Trophoblast cell (in vitro differentiated cells and primary cell): ENCODE results near the gene TEX35.

ENCODE experiments used
- DNase-seq, 2 donors: peaks; one replicate each; pipeline ENCODE4 v3.0.0-alpha.2; 2016
- H2AFZ ChIP-seq: 2 replicates; pipeline ENCODE4 v1.6.1; 2013; ENCODE audit warnings: low read length, moderate library complexity, mild to moderate bottlenecking; ENCODE audit not compliant: insufficient read depth, poor library complexity
- H2AK5ac ChIP-seq: 2 replicates; pipeline ENCODE4 v1.6.1; 2013; ENCODE audit warnings: mild to moderate bottlenecking, low read length
- H2BK120ac ChIP-seq: 2 replicates; pipeline ENCODE4 v1.6.1; 2013; ENCODE audit warnings: low read length, mild to moderate bottlenecking, moderate library complexity; ENCODE audit not compliant: insufficient read depth, poor library complexity
- H2BK12ac ChIP-seq: 2 replicates; pipeline ENCODE4 v1.6.1; 2013; ENCODE audit warnings: mild to moderate bottlenecking, low read length, moderate library complexity
- H2BK5ac ChIP-seq: 2 replicates; pipeline ENCODE4 v1.6.1; 2013; ENCODE audit warnings: low read length, low read depth, moderate library complexity, mild to moderate bottlenecking; ENCODE audit not compliant: poor library complexity
- H3K14ac ChIP-seq: 2 replicates; pipeline ENCODE4 v1.6.1; 2013; ENCODE audit warnings: mild to moderate bottlenecking, low read length
- H3K18ac ChIP-seq: 2 replicates; pipeline ENCODE4 v1.6.1; 2013; ENCODE audit warnings: mild to moderate bottlenecking, low read length
- H3K23ac ChIP-seq: 2 replicates; pipeline ENCODE4 v1.6.1; 2013; ENCODE audit warnings: low read length
- H3K27ac ChIP-seq: 2 replicates; pipeline ENCODE4 v1.5.1; 2013; ENCODE audit warnings: low read depth, mild to moderate bottlenecking, inconsistent platforms, low read length, moderate library complexity
- H3K27me3 ChIP-seq: 2 replicates; pipeline ENCODE4 v1.6.1; 2013; ENCODE audit warnings: inconsistent platforms, mild to moderate bottlenecking, low read length, moderate library complexity; ENCODE audit not compliant: insufficient read depth
- H3K36me3 ChIP-seq, 2 experiments: 1 replicate in 1 of 2; 2 replicates in 1 of 2; pipeline ENCODE4 v1.6.1; 2013; ENCODE audit warnings: low read length in 2 of 2, mild to moderate bottlenecking in 2 of 2, moderate library complexity in 1 of 2; ENCODE audit not compliant: insufficient read depth in 2 of 2, control insufficient read depth in 1 of 2
- H3K4ac ChIP-seq: 2 replicates; pipeline ENCODE4 v1.6.1; 2013; ENCODE audit warnings: low read depth, mild to moderate bottlenecking, low read length, moderate library complexity
- H3K4me1 ChIP-seq, 2 experiments: 1 replicate in 1 of 2; 2 replicates in 1 of 2; pipeline ENCODE4 v1.6.1; 2013; ENCODE audit warnings: low read length in 2 of 2, mild to moderate bottlenecking in 2 of 2, moderate library complexity in 1 of 2; ENCODE audit not compliant: insufficient read depth in 2 of 2, control insufficient read depth in 1 of 2
- H3K4me2 ChIP-seq: 2 replicates; pipeline ENCODE4 v1.6.1; 2013; ENCODE audit warnings: inconsistent platforms, mild to moderate bottlenecking, low read length, moderate library complexity
- H3K4me3 ChIP-seq: 2 replicates; pipeline ENCODE4 v1.5.1; 2013; ENCODE audit warnings: mild to moderate bottlenecking, low read depth, low read length, inconsistent platforms
- H3K79me1 ChIP-seq: one replicate; pipeline ENCODE4 v1.6.1; 2013; ENCODE audit warnings: low read length
- H3K79me2 ChIP-seq: 2 replicates; pipeline ENCODE4 v1.6.1; 2013; ENCODE audit warnings: low read length, mild to moderate bottlenecking; ENCODE audit not compliant: control insufficient read depth, insufficient read depth, poor library complexity
- H3K9ac ChIP-seq: 2 replicates; pipeline ENCODE4 v1.6.1; 2013; ENCODE audit warnings: mild to moderate bottlenecking, low read length
- H3K9me3 ChIP-seq: 2 replicates; pipeline ENCODE4 v1.6.1; 2013; ENCODE audit warnings: low read depth, mild to moderate bottlenecking, control low read depth, inconsistent platforms, low read length; ENCODE audit not compliant: insufficient read depth
- H4K12ac ChIP-seq: 2 replicates; pipeline ENCODE4 v1.6.1; 2013; ENCODE audit warnings: low read depth, mild to moderate bottlenecking, low read length, moderate library complexity
- H4K8ac ChIP-seq: 2 replicates; pipeline ENCODE4 v1.6.1; 2013; ENCODE audit warnings: low read depth, mild to moderate bottlenecking, low read length, moderate library complexity
- H4K91ac ChIP-seq: one replicate; pipeline ENCODE4 v1.6.1; 2013; ENCODE audit warnings: low read depth, mild to moderate bottlenecking, low read length, moderate library complexity
- whole genome bisulfite sequencing: extraction: QIAGEN DNeasy Blood & Tissue Kit; methylation state at CpG from one replicate; pipeline ENCODE4 v1.1.7; 2013; ENCODE audit warnings: missing lambda C conversion rate; ENCODE audit not compliant: insufficient read length, insufficient coverage; ENCODE audit errors: extremely low coverage; 5-methylcytosine and 5-hydroxymethylcytosine counted together

The TEX35 gene

DNA sequence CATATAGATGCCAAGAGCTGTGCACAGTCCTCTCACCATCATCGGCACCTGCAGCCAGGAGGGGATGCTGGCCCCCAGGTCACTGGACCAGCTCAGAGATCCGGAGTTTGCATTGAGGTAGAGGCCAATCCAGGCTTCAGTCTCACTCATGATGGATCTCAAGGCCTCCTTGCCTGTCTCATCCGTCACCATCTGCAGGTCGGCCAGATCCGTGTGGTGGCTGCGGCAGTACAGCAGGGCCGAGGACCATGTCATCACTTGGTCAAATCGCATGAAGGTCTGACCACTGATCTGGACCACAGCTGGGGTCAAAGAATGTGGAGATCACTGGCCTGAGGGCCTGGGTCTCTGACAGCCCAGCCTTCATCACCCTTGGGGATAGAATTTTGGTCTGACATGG lies 22.8 kb upstream of the TEX35 start:
- Histone ChIP-seq H4K8ac (no peak overlapping the region), H3K27me3 (no peaks in the 10 kb centered on the region), H3K79me1 (no peaks in the 10 kb centered on the region), H4K12ac (no peak overlapping the region), H2AFZ (no peak overlapping the region), H3K23ac (no peak overlapping the region), H2BK12ac (no peak overlapping the region), H3K14ac (no peak overlapping the region), H3K27ac (no peak overlapping the region), H2BK5ac (no peak overlapping the region), H3K4me3 (no peak overlapping the region), H3K4ac (no peak overlapping the region), H3K18ac (no peak overlapping the region), H3K9me3 (peaks cover 3% of the 10 kb centered on the region), H2AK5ac (no peak overlapping the region), H2BK120ac (no peak overlapping the region), H3K4me2 (no peak overlapping the region), H4K91ac (no peak overlapping the region), H3K4me1 (no peaks in the 10 kb centered on the region), H3K9ac (no peak overlapping the region), H3K36me3 (no peaks in the 10 kb centered on the region), H3K79me2 (no peaks in the 10 kb centered on the region)
- no peak for DNase-seq
- no CpG with 5 or more reads among the region's 8 CpGs for WGBS

DNA sequence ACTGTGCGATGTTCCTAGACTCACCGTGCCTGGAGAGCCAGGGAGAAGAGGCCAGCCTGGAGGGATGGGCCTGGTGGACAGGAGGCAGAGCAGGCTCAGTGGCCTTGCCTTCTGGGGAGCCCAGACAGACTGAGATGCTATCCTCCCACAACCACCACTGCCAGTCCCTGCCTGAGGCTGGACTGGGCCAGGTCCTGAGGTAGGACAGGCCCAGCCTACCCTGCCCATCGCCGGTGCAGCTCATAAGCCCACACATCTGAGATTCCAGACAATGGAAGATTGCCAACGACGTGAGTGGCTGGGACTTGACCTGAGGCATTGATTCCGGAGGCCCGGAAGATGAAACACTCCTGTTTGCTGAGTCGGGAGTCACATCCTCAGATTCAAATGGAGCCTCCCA lies 21.9 kb upstream of the TEX35 start:
- H3K4me1 ChIP-seq: no peaks in the 10 kb centered on the region
- no peaks in the 10 kb centered on the region for H3K79me2 ChIP-seq
- H2AK5ac ChIP-seq: no peak overlapping the region
- H3K4me2 ChIP-seq: no peak overlapping the region
- H3K4ac ChIP-seq: no peak overlapping the region
- H3K9me3 ChIP-seq: peaks cover 3% of the 10 kb centered on the region
- H3K36me3 ChIP-seq: no peaks in the 10 kb centered on the region
- no peak overlapping the region for H3K9ac ChIP-seq
- no peak overlapping the region for H2BK5ac ChIP-seq
- no peak overlapping the region for H3K23ac ChIP-seq
- H4K12ac ChIP-seq: no peak overlapping the region
- no peak for DNase-seq
- H3K18ac ChIP-seq: no peak overlapping the region
- no peak overlapping the region for H3K4me3 ChIP-seq
- no peak overlapping the region for H2BK12ac ChIP-seq
- H3K14ac ChIP-seq: no peak overlapping the region
- H3K27me3 ChIP-seq: no peaks in the 10 kb centered on the region
- no CpG with 5 or more reads among the region's 9 CpGs for WGBS
- H4K91ac ChIP-seq: no peak overlapping the region
- no peak overlapping the region for H4K8ac ChIP-seq
- H3K27ac ChIP-seq: no peak overlapping the region
- no peak overlapping the region for H2BK120ac ChIP-seq
- no peak overlapping the region for H2AFZ ChIP-seq
- no peaks in the 10 kb centered on the region for H3K79me1 ChIP-seq

DNA sequence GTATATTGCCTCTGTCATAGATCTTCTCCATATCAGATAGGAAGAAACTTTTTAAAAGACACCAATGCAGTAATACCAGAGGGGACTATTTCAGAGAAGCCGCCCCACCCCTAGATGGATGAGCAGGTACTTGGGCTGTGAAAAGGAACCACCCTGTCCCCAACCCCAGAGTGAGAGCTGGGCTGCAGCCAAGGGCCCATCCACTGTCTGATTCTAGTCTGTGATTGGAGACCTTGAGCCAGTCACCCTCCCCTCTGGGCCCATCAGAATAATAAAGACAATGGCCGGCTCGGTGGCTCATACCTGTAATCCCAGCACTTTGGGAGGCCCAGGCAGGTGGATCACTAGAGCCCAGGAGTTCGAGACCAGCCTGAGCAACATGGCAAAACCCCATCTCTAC lies 21.2 kb upstream of the TEX35 start:
- Histone ChIP-seq H3K27me3 (no peaks in the 10 kb centered on the region), H2AK5ac (no peak overlapping the region), H4K8ac (no peak overlapping the region), H3K23ac (no peak overlapping the region), H3K9me3 (peaks cover 3% of the 10 kb centered on the region), H2BK120ac (no peak overlapping the region), H3K79me2 (no peaks in the 10 kb centered on the region), H2BK12ac (no peak overlapping the region), H3K27ac (no peak overlapping the region), H3K4me1 (no peaks in the 10 kb centered on the region), H3K79me1 (no peaks in the 10 kb centered on the region), H3K4me3 (no peak overlapping the region), H3K4ac (no peak overlapping the region), H3K9ac (no peak overlapping the region), H4K12ac (no peak overlapping the region), H2BK5ac (no peak overlapping the region), H3K18ac (no peak overlapping the region), H3K4me2 (no peak overlapping the region), H3K14ac (no peak overlapping the region), H2AFZ (no peak overlapping the region), H3K36me3 (no peaks in the 10 kb centered on the region), H4K91ac (no peak overlapping the region)
- DNase-seq: no peak
- no CpG with 5 or more reads among the region's 4 CpGs for WGBS

DNA sequence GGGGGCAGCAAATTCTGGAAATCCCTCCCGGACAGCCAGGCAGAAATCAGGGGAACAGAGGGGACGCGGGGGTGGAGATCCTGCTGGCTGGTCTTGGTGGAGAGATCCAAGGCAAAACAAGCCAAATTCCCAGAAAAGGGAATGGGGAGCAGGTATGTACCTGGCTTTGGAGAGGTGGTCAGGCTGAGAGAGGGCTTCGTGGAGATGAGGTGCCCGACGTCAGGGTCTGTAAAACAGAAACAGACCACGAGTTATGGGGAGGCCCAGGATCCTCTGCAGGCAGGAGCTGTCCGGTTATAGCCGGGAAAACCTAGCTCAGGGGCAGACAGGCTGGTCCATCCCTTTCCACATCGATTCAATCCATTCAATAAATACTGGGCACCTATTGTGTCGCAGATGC lies 20.6 kb upstream of the TEX35 start:
- Histone ChIP-seq H2AK5ac (no peak overlapping the region), H3K27ac (no peak overlapping the region), H3K4me1 (no peaks in the 10 kb centered on the region), H4K91ac (no peak overlapping the region), H3K9ac (no peak overlapping the region), H3K14ac (no peak overlapping the region), H3K18ac (no peak overlapping the region), H3K9me3 (peaks cover 3% of the 10 kb centered on the region), H3K4ac (no peak overlapping the region), H2BK5ac (no peak overlapping the region), H3K79me2 (no peaks in the 10 kb centered on the region), H2BK120ac (no peak overlapping the region), H2BK12ac (no peak overlapping the region), H3K4me2 (no peak overlapping the region), H3K4me3 (no peak overlapping the region), H3K79me1 (no peaks in the 10 kb centered on the region), H3K36me3 (no peaks in the 10 kb centered on the region), H3K23ac (no peak overlapping the region), H4K8ac (no peak overlapping the region), H4K12ac (no peak overlapping the region), H3K27me3 (no peaks in the 10 kb centered on the region), H2AFZ (no peak overlapping the region)
- no peak for DNase-seq
- no CpG with 5 or more reads among the region's 11 CpGs for WGBS
